Medulla oblongata (tissue), 1 donor: Measurements from ENCODE around the gene ZNF594.
"Not testable (repeated sequence)": the region's sequence is repeated elsewhere in the genome, so short reads cannot be mapped to it uniquely, and the experiment has no call there.

ENCODE experiments used
- DNase-seq: peaks from one replicate; pipeline ENCODE4 v3.0.0-alpha.2; 2015; ENCODE audit errors: extremely low spot score

ZNF594 gene

GRCh38 chr17:5191541-5192417 is at the start of gene ZNF594:
ZNF594 (minus strand) TSS chr17:5191868; CDS start chr17:5184256, 7,612 bp downstream.
- peak; percentile 94 for DNase-seq

- DNase-seq = not testable (repeated sequence)
Observed at GRCh38 chr17:5239769-5240168, 48.1 kb upstream of the ZNF594 start.

- DNase-seq = no peak
Observed at GRCh38 chr17:5238333-5238732, 46.7 kb upstream of the ZNF594 start.

- peak; percentile 64 for DNase-seq
Observed at GRCh38 chr17:5237541-5238016, 45.9 kb upstream of the ZNF594 start.

DNA sequence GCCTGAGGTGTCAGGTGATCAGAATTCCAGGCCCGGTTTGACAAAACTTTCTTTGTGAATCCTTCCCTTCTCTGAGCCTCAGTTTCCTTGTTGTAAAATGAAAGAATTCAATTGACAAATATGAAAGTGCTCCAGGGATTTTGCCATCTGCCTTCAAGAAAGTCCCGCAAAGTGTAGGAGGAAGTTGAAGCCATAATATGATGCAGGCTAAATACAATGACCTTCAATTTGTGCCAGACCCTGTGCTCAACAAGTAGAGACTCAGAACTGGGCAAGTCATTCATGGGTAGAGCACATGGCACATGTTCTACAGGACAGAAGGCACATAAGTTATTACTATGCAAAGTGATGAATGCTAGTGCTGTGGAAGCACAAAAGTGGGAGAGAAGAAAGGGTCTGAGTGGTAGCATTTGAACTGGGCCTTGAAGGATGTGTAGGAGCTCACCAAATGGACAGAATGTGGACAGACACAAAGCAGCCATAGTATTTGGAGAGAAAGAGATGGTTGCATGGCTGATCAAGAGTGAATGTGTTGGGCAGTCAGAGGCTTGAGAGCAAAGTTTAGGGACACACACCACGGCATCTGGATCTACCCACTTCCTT is 45.4 kb upstream of the ZNF594 start:
- DNase-seq = no peak

DNA sequence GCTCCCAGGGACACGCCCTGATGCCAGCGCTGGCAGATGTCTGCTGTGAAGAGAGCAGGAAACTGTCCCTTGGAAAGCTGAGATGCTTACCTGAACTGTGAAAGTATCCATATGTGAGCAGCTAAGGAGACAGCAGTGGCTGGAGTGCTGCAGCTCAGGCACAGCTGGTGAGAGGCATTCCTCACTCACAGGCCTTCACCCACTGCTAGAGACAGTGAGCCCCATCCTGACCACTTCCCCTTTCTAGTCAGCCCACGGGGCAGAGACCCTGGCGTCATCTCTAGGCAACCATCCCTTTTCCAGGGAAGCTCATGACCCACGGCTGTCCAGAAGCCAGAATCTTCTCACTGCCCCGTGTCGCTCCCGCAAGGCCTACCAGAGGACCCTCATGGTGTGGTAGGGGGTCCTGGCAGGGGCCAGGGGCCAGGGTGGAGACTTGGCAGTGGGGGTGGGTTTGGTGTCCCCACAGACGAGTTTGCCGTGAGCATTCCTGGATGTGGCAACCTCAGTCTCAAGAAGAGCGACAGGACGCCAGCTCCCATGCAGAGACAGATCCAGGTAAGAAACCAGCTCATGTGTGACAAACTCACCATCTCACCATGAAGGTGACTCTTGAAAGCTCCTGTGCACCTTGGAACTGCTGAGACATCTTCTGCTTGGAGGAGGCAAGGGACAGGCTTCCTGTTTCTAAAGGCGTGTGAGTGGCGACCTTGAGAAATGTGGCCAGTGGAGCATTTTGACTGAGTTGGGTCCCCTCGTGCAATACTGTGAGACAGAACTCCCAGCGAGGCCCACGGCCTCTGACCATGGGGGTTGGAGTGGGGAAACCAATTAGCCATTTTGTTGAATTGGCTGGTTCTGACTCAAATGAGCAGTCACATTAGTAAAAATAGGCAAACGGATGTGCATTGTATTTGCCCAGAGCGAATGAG is 43.2 kb upstream of the ZNF594 start, which contains the start of gene SCIMP:
TSS of gene SCIMP (minus strand) at position 216 of the 932 bp plus-strand sequence. CDS start at position 111, 105 bp downstream.
- DNase-seq = peak; percentile 70

DNA sequence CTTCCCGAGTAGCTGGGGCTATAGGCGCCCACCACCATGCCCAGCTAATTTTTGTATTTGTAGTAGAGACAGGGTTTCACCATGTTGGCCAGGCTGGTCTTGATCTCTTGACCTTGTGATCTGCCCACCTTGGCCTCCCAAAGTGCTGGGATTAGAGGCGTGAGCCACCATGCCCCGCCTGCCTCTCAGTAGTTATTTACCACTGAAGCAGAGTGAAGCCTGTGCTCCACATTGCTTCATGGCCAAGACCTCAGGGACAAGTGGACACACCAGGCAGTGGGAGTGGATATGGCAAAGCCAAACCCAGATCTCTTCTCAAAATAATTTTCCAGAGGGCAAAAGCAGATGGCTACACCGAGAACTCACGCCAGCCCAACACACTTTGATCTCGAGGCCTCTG is 41.8 kb upstream of the ZNF594 start:
- DNase-seq = not testable (repeated sequence)

DNA sequence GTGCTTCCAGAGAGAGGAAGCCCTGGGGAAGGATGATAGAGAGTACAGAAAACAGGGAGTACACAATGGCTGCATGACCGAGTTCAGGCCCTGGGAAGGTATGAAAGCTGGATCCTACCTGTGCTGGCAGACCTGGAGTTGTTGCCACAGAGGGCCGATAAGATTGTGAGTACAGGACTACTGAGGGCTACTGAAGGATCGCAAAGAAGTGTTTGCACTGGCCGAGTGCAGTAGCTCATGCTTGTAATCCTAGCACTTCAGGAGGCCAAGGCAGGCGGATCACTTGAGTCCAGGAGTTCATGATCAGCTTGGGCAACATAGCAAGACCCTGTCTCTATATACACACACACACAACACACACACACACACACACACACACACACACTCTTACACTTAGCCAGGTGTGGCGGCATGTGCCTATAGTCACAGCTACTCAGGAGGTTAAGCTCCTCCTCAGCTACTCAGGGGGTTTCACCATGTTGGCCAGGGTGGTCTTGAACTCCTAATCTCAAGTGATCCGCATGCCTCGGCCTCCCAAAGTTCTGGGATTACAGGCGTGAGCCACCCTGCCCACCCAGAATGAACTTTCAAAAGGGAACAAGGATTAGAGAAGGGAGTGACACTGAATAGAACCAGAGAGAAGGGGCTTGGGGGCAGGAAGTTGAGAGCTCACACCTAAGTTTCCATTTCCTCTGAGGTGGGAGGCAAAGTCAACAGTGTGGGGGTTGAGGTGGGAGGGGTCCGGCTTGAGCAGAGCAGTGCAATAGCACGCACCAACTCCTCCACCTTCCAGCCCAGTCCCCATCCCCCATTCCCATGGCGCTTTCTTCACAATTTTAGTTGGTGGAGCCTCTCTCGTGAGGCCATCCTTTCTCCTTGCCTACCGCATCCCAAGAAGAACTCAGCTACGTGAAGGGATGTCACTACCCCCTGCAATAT is 35.5 kb upstream of the ZNF594 start:
- DNase-seq = no peak

DNA sequence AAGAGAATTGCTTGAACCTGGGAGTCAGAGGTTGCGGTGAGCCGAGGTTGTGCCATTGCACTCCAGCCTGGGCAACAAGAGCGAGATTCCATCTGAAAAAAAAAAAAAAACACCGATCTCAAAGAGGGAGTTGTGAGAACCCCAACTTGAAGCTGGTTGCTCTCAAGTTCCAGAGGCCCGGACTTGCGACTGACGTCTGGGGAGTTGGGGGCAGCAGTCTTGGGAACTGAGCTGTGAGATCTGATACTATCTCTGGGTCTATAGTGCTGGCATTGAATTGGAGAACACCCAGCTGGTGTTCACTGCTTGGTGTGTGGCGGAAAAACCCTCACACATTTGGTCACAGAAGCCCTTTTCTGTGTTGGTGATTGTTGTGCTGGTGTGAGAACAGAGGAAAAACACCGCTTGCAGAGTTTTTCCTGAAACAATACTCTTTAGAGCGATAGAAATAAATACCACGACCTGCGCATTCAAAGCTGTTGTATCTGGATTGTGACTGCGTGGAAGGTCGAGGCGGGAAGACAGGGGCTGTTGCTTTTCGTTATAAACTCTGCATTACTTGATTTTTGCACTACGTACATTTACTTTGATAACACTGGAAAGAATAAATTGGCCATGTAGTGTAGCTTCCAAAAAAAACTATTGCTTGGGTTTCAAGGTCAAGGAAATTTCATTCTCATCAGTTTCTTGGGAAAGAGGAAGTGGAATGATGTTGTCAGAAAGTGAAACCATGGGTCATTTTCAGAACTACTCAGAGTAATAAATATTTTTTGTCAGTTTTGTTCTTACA is 34.2 kb upstream of the ZNF594 start:
- peak; percentile 57 for DNase-seq

DNA sequence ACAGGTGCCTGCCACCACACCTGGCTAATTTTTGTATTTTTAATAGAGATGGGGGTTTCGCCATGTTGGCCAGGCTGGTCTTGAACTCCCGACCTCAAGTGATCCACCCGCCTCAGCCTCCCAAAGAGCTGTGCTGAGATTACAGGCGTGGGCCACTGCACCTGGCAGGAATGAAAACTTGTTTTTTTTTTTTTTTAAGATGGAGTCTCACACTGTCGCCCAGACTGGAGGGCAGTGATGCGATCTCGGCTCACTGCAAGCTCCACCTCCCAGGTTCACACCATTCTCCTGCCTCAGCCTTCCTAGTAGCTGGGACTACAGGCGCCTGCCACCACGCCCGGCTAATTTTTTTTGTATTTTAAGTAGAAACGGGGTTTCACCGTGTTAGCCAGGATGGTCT is 30.2 kb upstream of the ZNF594 start:
- DNase-seq = not testable (repeated sequence)

DNA sequence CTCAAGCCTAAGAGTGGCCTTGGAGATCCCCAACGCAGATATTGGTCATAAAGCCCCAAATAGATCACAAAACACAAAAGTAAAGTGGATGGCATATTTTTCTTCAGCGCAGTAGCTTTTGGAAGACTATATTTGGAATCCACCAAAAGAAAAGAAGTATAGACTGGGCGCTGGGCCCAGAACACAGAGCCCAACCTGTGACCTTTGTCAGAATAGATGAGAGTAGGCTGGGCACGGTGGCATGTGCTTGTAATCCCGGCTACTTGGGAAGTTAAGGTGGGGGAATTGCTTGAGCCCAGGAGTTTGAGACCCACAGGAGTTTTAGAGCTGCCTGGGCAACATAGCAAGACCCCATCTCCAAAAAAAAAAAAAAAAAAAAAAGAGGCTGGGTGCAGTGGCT is 28.4 kb upstream of the ZNF594 start:
- DNase-seq = no peak

DNA sequence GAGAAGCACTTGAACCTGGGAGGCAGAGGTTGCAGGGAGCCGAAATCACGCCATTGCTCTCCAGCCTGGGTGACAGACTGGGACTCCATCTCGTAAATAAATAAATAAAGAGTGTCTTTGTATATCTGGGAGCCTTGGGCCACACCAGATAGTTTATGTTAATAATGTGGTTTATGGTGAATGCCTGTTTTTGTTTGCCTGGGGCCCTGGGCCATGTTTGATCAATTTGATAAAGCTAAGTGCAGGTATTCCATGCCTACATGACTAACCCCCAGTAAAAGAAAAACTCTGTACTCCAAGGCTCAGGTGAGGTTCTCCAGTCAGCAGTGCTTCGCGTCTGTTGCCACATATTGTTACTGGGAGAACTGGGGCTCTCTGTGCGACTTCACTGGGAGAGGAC is 27.9 kb upstream of the ZNF594 start:
- no peak for DNase-seq

GRCh38 chr17:5217562-5217961 is 25.9 kb upstream of the ZNF594 start:
- DNase-seq = not testable (repeated sequence)

- peak; percentile 32 for DNase-seq
Observed at GRCh38 chr17:5211458-5211857, 19.8 kb upstream of the ZNF594 start.

GRCh38 chr17:5210614-5211252 is 19.1 kb upstream of the ZNF594 start:
- DNase-seq = peak; percentile 43

DNA sequence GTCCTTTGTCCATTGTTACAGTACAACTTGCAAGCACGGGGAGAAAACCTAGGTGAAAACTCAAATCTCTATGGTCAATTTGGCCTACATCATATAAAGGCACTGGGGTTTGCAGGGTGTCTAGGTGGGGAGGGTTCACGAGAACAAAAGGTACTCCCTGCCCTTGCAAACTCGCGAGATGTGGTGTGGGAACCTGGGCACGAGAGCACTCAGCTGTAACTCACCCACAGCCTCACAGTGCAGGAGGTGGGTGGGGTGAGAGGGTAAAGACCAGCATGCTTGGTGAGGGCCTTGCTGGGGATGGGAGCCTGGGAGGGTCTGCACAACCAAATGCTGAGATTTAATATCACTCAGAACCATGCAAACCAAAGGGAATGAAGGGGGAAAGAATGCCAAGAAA is 18.4 kb upstream of the ZNF594 start:
- DNase-seq = no peak

GRCh38 chr17:5209396-5209795 is 17.7 kb upstream of the ZNF594 start:
- no peak for DNase-seq

- no peak for DNase-seq
Observed at GRCh38 chr17:5203908-5204294, 12.2 kb upstream of the ZNF594 start.

- no peak for DNase-seq
Observed at GRCh38 chr17:5203178-5203907, 11.7 kb upstream of the ZNF594 start.
